CD4-positive, alpha-beta T cell treated with Interleukin-15 for 1 hour (primary cell): ENCODE measurements around the gene SPECC1L.

Source experiments
- DNase-seq: peaks from one replicate; pipeline ENCODE4 v3.0.0-alpha.2; 2020

Gene SPECC1L

GRCh38 chr22:24401931-24402367 lies 131.3 kb downstream of the SPECC1L start:
- DNase-seq = no peak

GRCh38 chr22:24402460-24403192 lies 132.0 kb downstream of the SPECC1L start:
- DNase-seq = peak; percentile 72

GRCh38 chr22:24403346-24403745 lies 132.7 kb downstream of the SPECC1L start:
- DNase-seq = no peak

- no peak for DNase-seq
Measured at GRCh38 chr22:24404561-24405275, 134.1 kb downstream of the SPECC1L start.

GRCh38 chr22:24405631-24406321 lies 135.1 kb downstream of the SPECC1L start:
- DNase-seq = no peak

GRCh38 chr22:24406322-24407277 lies 136.0 kb downstream of the SPECC1L start:
- no peak for DNase-seq

- no peak for DNase-seq
Measured at GRCh38 chr22:24407278-24407665, 136.6 kb downstream of the SPECC1L start.

- DNase-seq = no peak
Measured at GRCh38 chr22:24407884-24408283, 137.3 kb downstream of the SPECC1L start.

GRCh38 chr22:24408630-24409029 lies 138.0 kb downstream of the SPECC1L start:
- no peak for DNase-seq

- DNase-seq = no peak
Measured at GRCh38 chr22:24409707-24410106, 139.1 kb downstream of the SPECC1L start.

- DNase-seq = no peak
Measured at GRCh38 chr22:24410110-24410856, 139.7 kb downstream of the SPECC1L start.

GRCh38 chr22:24411256-24412004 lies 140.8 kb downstream of the SPECC1L start:
- peak; percentile 7 for DNase-seq

GRCh38 chr22:24412274-24412673 lies 141.6 kb downstream of the SPECC1L start:
- DNase-seq = no peak

GRCh38 chr22:24413271-24413670 lies 142.6 kb downstream of the SPECC1L start:
- DNase-seq = peak; percentile 4

- DNase-seq = peak; percentile 6
Measured at GRCh38 chr22:24413736-24414385, 143.2 kb downstream of the SPECC1L start.

- DNase-seq = peak; percentile 5
Measured at GRCh38 chr22:24414523-24414922, 143.9 kb downstream of the SPECC1L start.

GRCh38 chr22:24414984-24415945 lies 144.6 kb downstream of the SPECC1L start:
- DNase-seq = no peak

- no peak for DNase-seq
Measured at GRCh38 chr22:24416095-24416494, 145.5 kb downstream of the SPECC1L start.

- no peak for DNase-seq
Measured at GRCh38 chr22:24416611-24417010, 146.0 kb downstream of the SPECC1L start.
